GM19455 (cell line): ENCODE measurements around the gene DNASE1L2.

Experiments used
- ATAC-seq: cut with Tn5 transposase; IDR thresholded peaks from one replicate; pipeline ENCODE4 v1.9.1; 2021; ENCODE audit not compliant: unreplicated experiment

DNASE1L2 gene

DNA sequence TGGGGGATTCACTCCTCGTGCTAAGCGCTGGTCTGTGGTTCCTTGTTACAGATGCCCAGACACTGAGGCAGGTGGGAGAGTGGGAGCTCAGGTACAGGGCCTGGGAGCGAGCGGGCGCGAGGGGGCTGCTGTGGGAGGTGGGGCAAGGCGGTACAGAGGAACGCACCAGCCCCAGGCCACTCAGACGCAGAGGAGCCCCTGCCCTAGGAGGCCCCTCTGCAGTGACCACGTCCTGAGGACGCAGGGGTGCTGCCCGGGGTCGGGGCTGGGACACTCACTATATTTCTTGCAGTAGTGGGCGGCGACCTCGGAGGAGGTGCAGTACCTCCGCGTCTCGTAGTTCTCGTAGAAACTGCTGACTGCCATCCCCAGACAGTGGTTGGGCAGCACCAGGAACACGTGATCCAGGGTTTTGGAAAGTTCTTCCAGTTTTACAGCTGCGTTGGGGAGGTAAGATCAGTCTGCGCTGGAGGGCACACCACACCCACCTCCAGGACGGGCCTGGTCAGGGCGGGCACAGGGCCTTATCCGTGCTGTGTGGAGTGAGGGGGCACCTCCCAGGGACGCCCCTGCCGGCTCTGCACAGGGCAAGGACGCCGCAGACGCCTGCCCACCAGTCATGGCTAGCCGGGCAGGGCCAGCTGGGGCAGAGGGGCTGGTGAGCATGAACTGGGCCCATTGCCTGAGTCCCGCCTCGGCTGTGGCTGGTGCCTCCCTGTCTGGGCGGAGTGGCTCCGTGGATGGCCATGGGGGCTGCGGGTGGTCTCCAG, 47.9 kb downstream of the DNASE1L2 start:
- ATAC-seq = no peak

DNA sequence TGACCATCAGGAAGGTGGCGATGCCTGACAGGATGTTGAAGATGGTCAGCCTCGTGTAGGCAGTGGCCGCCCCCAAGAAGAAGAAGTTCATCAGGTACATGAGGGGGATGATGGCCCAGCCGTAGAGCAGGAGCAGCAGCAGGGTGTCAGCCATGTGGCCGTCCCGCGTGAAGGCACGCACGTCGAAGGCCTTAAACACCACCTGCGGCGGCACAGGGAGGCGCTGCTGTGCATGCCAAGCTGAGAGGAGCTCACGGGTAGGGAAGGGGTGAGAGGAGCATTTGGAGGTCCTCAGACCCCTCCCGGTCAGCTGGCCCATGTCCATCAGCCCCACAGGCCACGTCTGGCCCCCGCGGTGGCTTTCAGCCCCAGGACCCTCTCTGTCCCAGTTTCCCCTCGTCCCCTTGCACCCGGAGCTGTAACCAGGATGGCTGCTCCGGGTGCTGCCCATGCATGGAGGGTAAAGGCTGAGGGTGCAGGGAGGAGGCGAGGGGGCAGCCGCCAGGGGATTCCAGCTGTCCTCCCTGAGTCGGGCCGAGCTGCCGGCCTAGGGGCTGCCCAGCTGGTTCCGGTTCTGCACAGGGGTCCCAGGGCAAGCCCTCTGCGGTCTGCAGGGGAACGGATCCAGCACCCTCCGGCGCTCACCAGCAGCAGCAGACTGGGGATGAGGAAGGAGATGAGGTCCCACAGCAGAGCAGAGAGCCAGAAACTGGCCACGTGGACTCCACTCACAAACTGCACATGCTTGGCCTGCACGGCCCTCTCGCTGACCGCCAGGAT, 48.7 kb downstream of the DNASE1L2 start:
- ATAC-seq = no peak

GRCh38 chr16:2285731-2286191, 49.5 kb downstream of the DNASE1L2 start:
- no peak for ATAC-seq

DNA sequence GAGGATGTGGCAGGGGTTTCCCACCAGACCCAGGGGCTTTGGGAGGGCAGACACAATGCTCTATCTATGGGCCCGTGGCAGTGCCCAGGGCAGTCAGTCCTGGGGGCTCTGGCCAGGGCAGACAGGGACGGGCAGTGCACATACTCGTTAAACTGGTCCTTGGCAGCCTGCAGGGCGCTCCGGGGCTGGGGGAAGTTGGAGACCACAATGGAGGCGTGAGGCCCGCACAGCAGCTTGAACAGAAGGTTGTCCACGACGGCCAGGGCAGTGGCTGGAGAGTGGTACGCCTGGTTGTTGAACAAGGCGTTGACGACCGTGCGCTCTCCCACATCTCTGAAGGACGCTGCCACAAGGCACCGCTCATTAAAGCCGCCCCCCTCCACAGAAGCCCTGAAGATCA, 50.3 kb downstream of the DNASE1L2 start:
- no peak for ATAC-seq

DNA sequence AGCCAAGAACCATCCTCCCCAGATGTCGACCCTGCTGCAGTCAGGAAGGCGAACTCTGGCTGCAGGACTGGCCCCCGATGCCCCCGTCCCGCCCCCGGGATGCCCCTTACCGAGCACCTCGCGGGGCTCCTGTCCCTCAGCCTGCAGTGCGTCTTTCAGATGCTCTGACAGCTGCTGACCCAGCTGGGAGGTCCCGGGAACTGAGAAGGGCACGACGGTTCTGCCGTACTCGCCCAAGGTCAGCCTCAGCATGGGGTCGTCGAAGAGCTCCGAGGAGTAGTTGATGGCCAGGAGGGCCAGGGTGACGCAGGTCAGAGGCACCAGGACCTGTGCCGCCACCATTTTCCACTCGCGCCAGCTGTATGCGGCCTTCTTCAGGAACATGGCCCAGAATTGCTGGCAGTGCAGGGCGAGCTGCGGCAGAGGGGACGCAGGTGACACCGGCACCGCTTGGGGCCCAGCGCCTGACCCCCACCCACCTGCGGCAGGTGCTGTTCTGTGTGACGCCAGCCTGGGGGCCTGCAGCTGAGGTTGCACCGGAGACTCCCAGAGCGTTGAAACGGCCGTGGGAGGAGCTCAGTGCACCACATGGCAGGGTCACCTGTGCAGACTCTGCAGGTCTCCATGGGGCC, 51.8 kb downstream of the DNASE1L2 start:
- no peak for ATAC-seq
